HG03520 (cell line): ENCODE measurements around the gene IL11.
"Not testable (repeated sequence)": the region's sequence is repeated elsewhere in the genome, so short reads cannot be mapped to it uniquely, and the experiment has no call there.

Experiments used
- ATAC-seq: cut with Tn5 transposase; IDR thresholded peaks from one replicate; pipeline ENCODE4 v1.9.1; 2021; ENCODE audit warnings: mild to moderate bottlenecking, moderate library complexity; ENCODE audit not compliant: unreplicated experiment

Gene IL11

DNA sequence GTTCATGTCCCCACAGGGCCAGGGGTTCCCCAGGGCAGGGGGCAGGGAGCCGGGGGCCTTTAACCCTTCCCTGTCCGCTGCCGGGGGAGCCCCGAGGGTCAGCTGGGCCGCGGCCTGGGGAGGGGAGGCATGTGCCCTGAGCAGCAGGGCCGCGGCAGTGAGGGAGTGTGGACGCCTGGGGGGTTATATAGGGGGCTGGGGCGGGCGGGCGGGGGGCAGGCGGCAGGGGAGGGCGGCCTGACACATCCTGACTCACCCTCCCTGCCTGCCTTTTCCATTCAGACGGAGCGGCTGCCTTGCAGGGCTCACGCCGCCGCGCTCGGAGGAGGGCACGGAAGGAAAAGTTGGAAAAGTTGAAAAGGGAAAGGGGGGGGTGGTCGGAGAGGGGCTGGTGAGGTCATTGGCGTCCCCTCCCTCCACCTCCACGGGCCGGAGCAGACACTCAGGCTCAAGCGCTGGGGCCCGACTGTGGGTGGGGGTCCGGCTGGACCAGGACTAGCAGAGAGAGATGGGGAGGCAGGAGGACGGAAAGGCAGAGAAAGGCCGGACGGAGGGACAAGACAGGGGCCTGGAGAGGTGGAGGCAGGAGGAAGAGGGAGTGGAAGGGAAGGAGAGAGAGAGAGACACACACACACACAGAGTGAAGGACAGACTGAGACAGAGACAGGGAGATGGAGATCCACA lies at the start of gene IL11:
Gene IL11, minus strand, starts transcription at position 159 of the 684 bp plus-strand sequence. Its CDS starts 153 bp downstream, at position 6.
- ATAC-seq, result no peak

DNA sequence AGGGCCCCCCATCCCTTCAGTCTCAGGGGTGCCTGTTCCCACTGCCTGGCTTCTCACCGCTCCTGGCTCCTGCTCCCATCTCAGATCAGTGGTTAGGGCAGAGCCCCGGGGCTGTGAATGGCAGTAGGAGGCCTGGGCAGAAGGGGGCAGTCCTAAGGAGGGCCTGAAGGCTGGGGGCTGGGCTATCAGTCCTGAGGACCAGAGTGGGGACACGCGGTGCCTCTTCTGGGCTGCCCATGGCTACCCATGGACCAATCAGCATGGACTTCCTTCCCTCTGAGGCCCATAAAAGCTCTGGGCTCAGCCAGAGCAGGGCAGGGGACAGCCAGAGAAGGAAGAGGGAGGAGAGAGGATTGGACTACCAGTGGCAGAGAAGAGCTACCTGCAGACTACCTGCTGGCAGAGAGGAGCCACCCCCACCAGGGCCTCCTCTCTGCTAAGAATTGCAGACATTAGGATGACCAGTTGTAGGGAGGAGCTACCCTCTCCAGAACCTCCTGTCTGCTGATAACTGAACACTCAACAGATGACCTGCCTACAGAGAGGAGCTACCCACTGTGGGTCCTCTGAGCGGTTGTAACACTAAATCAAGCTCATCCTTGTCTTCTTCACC lies 49.5 kb upstream of the IL11 start:
- no peak for ATAC-seq

DNA sequence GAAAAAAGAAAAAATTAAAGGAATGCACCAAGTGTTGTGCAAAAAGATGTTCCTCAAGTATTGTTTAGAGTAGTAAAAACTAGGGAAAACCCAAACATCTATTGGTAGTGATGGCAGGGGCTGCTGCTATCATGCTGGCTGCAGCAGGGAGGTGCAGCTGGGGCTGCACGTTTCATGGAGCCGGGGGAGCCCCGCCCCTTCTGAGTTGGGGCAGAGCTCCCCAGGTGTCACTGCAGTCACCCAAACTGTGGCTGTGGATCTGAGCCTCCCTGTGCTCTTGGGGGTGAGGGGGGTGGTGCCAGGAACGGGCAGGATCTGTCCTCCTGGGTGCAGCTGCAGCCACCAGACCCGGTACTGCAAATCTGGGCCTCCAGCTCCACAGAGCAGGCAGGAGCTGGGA lies 48.8 kb upstream of the IL11 start:
- no peak for ATAC-seq

DNA sequence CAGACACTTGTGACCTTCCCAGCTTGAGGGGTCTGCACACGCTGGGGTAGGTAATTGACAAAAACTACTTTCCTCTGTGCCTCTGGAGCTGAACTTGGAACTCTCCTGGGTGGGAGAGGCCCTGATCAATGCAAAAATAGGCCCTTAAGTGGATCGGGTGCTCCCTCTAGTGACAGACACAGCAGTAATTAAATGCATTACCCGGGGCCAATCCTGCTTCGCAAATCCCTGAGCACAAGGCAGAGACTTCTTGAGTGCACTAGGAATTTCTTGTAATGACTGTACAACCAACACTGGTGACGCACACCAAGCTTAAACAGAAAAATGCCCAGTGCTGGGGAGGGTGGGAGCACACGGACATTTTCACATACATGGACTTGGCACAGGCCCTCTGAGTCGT lies 47.9 kb upstream of the IL11 start:
- no peak for ATAC-seq

DNA sequence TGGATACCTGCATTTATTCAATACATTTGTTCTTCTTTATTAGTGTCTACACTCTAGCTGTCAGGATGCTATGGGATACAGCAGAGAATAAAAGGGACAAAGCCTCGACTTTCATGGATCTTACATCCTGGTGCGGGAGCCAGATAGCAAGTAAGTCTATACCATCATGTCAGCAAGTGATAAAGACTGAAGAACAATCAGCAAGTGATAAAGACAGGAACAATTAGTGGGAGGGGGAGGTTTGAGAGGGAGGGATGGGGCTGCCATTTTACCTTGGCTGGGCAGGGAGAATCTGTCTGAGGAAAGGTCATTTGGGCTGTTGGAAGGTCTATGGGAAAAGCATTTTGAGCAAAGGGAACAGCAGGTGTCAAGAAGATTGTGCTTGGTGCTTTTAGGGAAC lies 39.9 kb upstream of the IL11 start:
- no peak for ATAC-seq

DNA sequence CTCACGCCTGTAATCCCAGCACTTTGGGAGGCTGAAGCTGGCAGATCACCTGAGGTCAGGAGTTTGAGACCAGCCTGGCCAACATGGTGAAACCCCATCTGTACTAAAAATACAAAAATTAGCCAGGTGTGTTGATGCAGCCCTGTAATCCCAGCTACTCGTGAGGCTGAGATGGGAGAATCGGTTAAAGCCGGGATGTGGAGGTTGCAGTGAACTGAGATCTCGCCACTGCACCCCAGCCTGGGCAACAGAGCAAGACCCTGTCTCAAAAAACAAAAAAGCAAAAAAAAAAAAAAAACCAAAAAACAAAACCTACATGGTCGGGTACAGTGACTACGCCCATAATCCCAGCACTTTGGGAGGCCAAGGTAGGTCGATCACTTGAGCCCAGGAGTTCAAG lies 38.9 kb upstream of the IL11 start:
- ATAC-seq, result not testable (repeated sequence)

DNA sequence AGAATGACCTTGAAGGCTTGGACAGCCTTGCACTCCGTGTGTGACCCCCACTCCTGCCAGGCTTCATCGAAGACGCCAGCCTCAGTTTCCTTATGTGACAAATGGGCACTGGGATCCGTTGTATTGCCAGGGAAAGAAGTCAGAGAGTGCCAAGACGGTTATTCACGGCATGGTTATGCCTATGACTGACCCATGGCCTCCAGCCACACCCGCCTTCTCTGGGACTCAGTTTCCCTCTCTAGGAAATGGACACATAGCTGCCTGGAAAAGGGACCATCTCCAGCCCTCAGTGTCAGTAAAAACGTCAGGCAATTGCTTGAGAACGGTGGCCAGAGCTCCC lies 38.2 kb upstream of the IL11 start:
- no peak for ATAC-seq

DNA sequence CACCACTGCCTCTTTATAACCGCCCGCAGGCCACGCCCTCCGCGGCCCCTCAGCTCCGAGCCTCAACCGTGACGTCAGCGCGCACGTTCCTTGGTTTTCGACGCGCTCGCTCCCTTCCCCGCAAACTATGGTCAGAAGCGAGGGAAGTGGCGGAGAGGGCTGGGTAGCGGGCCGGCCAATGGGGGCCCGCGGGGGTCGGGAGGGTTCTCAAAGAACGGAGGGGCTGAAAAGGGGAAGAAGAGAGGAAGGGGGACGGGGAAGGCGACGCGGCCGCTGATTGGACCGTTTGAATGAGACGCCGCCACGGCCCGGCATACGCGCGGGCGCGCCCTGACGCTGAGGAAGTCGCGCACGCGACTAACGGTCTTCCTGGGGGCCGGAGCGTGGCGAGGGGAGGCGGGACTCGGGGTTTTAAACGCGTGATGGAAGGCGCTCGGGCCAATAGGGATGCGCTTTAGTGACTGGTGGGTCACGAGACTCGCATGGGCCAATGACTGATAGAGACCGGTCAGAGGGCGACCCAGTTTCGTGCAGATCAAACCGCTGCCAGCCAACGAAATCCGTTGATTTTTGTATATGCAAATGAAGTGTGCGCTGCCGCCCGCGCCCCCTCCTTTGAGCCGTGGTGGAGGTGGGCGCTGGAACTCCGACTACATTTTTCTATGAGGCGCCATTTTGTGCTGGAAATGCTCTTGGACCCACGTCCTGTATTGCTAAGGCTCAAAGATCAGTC lies 37.7 kb upstream of the IL11 start:
- ATAC-seq, result peak; percentile 76

DNA sequence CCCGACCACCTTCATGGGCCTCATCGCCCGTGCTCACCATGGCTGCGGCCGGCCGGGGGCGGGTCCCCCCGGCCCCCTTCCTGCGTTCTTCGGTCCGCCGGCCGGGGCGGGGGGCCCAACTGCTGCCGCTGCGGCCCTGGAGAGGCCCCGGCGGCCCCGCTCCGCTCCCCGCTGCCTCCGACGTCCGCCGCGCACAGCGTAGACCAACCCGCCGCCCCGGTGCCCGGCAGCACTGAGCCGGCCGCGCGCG lies 37.2 kb upstream of the IL11 start, which contains the start of gene UBE2S:
Gene UBE2S, minus strand, starts transcription at position 239 of the 250 bp plus-strand sequence. Its CDS starts 199 bp downstream, at position 40.
- ATAC-seq, result not testable (repeated sequence)

DNA sequence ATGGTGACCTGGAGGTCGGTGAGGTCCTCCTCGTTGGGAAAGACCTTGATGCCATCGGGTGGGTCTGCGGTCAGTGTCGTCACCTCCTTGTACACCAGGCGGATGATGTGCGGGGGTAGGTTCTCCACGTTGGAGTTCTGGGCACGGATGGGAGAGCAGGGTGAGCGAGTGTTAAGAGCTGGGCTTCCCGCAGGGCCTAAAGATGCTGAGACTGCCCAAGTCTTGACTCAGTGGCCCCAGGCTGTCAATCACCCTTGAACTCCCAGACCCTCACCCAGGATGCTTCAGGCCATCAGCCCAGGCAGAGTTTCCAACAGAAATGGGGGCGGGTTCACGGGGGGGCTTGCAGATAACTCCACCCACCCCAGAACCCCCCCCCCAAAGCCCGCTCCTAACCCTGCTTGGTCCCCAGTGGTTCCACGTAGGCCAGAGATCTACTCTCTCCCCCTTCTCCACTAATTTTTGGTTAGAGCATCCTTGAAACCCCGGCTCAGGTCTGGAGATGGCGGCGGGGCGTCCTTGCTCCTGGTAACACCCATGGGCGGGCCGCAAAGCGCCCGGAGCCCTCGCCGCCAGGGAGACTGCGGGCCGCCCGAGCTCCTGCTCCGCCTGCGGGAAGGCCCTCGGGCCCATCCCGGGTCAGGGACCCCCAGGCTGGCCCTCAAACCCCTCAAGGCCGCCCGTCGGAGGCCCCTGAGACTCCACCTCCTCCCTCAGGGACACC lies 36.7 kb upstream of the IL11 start:
- ATAC-seq, result peak; percentile 2

DNA sequence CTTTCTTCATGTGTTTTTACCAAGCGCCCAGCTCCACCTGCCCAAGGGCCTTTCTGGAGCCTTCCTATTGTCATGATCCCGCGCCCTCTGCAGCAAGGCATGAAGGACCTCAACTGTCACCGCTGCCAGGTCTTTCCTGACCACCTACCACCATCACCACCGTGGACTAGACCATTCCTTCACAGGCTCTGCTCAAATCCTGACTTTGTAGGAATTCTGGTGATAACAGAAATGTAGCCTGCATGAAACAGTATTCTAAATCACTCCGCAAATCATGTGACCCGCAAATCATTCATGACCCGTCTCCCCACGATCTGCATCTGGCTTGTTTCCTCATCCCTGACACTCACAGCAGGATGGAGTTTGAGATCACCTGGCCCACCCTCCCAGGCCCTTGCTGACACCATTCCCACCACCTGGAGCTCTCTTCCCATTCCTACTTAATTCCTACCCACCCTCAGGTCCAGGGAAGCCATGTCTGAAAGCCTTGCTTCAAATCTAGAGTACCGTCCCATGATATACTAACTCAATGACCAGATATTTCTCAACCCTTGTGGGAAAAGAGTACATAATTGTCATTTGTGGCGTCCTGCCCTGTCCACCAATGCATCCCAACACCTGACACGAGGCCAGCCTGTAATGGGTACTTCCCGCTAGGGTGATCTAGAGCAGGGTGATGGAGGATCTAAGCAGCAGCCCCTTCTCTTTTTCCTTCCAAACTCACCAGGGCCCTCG lies 36.0 kb upstream of the IL11 start:
- no peak for ATAC-seq

DNA sequence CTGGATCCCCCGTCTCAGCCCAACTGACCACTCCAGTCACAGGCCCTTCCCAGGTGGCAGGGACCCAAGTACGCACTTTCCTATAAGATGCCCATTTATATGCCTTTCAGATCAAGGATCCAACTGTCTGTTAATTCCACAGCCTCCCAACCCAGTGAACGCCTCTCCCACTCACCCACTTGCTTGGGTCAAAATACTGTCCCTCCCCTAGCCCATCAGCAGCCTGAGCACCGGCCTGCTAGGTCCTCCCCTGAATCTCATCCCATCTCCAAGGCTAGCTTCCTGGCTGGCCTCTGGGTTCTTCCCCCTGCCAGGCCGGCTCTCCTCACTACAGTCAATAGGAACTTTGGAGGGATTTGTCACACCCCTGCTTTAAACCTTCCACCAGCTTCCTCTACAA lies 35.4 kb upstream of the IL11 start:
- no peak for ATAC-seq

DNA sequence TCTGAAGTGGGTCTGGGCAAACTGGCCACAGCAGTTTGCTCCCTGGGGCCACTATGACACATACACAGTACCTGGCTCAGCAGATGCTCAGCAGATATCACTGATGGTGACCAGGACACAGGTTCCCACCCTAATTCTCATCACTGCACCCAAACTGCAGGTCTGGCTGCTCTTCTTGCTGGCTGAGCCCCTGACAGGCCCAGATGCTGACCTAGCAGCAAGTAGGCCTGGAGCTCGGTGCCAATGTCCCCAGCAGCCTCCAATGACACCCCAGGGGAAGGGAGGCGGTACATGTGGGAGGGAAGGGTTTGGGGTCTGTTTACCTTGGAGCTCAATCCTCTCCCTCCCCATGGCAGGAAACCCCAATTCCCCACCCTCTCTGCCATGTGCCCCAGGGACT lies 32.2 kb upstream of the IL11 start:
- ATAC-seq, result no peak

DNA sequence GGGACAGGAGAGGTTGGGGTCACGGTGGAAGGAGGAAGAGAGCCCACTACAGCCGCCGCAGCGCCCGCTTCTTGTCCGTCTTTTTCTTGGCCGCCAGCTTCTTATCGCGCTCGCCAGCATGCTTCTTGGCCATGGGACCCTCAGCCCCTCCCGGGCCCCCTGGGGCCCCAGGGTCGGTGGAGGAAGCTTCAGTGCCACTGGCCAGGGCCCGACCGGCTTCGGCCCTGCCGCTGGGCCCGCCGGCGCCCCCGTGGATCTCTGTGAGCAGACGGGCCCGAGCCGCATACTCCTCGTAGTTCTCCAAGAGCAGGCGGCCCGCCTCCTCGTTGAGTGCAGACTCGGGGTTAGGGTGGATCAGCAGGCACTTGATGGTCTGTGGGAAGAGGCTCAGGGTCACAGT lies 31.1 kb upstream of the IL11 start:
- ATAC-seq, result not testable (repeated sequence)

DNA sequence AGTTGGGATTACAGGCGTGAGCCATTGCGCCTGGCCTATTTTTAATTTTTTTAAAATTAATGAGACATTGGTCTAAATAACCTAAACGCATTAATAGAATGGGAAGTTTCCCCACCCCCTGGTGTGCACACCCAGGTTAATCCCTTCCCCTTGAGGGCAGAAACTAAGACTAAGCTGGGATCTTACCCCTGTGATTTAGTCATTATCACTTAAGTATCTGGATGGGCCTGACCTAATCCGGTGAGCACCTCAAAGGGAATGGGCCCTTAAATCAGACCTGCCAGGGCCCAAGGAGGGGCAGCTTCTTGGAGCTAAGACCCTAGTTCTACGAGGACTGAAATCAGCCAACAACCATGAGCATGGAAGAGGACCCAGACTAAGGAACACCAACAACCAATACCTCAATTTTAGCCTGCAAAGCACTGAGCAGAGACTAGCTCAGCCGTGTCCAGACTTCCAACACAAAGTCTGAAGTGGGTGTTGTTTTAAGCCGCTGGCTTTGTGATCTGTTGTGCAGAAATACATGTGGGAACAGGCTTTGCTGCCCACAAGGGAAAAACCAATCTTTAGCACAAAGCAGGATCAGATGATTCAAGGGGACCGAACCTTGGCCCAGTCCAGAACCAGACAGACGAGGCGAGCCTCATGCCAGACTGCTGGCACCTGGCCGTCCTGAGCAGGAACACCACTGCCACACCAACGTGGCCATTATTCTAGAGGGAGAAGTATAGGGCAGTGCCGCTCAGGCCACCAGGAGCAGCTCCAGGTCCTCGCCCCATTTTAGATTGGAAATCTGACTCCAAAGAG lies 30.2 kb upstream of the IL11 start:
- ATAC-seq, result no peak

DNA sequence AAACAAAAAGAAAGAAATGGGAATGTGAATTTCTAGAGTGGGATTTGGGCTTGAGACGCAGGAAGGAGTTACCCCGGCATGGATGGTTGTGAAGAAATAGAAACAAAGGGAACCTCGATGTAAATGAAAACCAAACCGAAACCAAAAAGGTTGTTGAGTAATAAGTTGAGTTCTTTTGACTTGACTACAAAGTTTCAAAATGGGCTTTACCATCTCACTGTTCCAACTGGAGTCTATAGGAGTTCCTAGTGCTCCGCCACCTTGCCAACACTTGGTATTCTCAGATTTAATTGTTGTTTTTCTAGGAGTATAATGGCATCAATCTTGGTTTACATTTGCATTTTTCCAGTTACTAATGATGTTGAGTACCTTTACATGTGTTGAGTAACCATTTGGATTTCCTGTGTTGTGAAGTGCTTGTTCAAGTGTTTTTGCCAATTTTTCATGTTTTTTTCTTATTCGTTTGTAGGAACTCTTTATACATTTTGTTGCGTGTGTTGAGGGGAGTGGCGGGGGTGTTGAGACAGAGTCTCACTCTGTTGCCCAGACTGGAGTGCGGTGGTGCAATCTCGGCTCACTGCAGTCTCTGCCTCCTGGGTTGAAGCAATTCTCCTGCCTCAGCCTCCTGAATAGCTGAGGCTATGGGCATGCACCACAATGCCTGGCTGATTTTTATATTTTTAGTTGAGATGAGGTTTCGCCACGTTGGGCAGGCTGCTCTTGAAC lies 28.1 kb upstream of the IL11 start:
- no peak for ATAC-seq

DNA sequence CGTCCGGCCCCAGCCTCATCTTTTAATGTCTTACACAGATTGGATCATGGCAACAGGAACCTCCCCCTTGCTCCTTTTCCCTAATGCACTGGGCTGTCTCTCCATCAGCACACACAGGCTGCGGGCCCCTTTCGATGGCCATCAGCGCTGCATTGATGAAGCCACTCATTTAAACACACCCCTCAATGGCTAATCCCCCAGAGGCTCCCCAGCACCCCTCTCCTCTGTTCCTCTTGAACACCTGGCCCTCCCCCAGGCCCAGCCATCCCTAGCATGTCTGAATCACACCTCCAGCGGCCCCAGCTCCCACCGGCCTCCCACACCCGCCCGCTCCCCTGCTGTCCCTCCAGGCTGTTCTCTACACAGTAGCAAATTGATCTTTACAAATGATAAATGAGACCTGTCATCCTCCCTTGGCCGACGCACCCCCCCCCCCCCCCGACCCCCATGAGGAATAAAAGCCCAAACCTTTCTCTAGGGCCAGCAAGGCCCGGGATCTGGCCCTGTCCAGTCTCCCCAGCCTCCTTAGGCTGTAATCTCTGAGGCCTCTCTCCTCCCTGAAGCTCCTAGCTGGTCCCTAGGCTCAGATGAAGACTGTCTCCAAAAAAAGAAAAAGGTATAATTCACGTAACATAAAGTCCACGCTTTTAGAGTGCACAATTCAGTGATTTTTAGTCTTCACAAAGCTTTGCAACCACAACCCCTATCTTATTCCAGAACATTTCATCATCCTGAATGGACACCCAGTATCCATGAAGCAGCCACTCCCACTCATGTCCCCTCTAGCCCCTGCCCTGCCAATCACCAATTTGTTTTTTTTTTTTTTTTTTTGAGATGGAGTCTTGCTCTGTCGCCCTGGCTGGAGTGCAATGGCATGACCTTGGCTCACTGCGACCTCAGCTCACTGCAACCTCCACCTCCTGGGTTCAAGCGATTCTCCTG lies 22.8 kb upstream of the IL11 start:
- ATAC-seq, result no peak
